Measurements from ENCODE around the gene SSBP3. TPM values are rescaled to one million over a fixed set of nuclear protein-coding genes. Genes with fewer than 3 reads are reported as not detected.
A peak's percentile ranks its signal among the peaks of the same experiment; 100 is the strongest.

The SSBP3 gene
- total and polyA plus RNA-seq, 2 donors from 2014 or later = 33.3 to 49.6 TPM

DNA sequence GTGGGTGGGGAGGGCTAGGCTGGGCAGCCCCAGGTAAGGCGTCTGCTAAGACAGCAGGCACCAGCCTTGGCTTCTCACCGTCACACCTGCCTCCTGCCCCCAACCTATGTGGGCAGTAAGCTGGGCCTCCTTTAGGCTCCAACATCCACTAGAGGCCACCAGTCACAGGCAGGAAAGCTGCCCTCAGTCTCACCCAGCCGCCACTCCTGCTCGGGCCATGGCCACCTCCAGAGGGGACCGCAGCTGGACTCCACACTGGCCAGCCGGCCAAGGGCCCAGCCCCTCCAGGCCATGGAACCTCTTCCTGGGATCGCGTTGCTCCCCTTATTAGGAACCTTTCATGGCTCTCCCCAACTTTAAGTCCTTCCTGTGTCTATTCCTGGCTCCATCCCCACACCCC lies 131.7 kb downstream of the SSBP3 start:
- peak overlapping the region; percentile 95 to 97 for H3K27ac ChIP-seq (ENCODE audit: low read depth in 2 of 2, low read length in 2 of 2)
- H3K9ac ChIP-seq (ENCODE audit: low read length in 3 of 3) = peak overlapping the region in 1 of 3 donors; percentile 60
- H3K4me1 ChIP-seq (ENCODE audit: control insufficient read depth in 2 of 3, insufficient read depth in 2 of 3, low read depth in 1 of 3, low read length in 3 of 3) = peaks cover 8 to 83% (median 70%) of the 10 kb centered on the region in 3 donors
- TF ChIP-seq, protein P1, sequence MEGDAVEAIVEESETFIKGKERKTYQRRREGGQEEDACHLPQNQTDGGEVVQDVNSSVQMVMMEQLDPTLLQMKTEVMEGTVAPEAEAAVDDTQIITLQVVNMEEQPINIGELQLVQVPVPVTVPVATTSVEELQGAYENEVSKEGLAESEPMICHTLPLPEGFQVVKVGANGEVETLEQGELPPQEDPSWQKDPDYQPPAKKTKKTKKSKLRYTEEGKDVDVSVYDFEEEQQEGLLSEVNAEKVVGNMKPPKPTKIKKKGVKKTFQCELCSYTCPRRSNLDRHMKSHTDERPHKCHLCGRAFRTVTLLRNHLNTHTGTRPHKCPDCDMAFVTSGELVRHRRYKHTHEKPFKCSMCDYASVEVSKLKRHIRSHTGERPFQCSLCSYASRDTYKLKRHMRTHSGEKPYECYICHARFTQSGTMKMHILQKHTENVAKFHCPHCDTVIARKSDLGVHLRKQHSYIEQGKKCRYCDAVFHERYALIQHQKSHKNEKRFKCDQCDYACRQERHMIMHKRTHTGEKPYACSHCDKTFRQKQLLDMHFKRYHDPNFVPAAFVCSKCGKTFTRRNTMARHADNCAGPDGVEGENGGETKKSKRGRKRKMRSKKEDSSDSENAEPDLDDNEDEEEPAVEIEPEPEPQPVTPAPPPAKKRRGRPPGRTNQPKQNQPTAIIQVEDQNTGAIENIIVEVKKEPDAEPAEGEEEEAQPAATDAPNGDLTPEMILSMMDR (IDR thresholded peaks at IDR 0.05; ENCODE audit: borderline replicate concordance, extremely low read depth, insufficient read depth) = peak; percentile 4
- no peak for FAIRE-seq
- H3K4me3 ChIP-seq (ENCODE audit: low read length in 3 of 3) = no peak overlapping the region
- DNase-seq = peak in 1 of 5 donors; percentile 69
- no peaks in the 10 kb centered on the region for H3K9me3 ChIP-seq (ENCODE audit: control insufficient read depth in 2 of 3, insufficient read depth in 1 of 3, low read length in 3 of 3)
- intact Hi-C loops (cut with DNase I) = no loop called here
- no peaks in the 10 kb centered on the region for H3K27me3 ChIP-seq (ENCODE audit: control insufficient read depth, insufficient read depth, low read length)
- no peaks in the 10 kb centered on the region for H3K36me3 ChIP-seq (ENCODE audit: control insufficient read depth in 2 of 3, insufficient read depth in 3 of 3, low read length in 3 of 3)

DNA sequence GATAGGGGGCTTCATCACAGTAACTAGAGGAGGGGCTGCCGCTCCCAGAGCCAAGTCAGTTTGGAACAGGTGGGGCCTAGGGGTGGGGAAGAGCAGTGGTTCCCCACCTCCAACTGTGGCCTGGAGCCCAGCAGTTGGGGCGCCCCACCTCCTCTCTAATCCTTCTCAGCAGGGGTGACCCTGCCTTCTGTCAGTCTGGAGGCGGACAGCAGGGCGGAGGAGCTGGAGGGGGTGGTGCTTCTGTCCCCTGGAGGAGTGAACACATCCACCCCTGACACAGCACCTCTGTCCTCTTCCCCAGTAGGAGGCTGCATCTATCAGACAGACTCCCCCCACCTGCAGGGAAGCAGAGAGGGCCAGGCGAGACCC lies 132.4 kb downstream of the SSBP3 start:
- Histone ChIP-seq H3K9me3 (ENCODE audit: control insufficient read depth in 2 of 3, insufficient read depth in 1 of 3, low read length in 3 of 3) (no peaks in the 10 kb centered on the region), H3K27ac (ENCODE audit: low read depth in 2 of 2, low read length in 2 of 2) (peak overlapping the region; percentile 95 to 97), H3K9ac (ENCODE audit: low read length in 3 of 3) (peak overlapping the region in 1 of 3 donors; percentile 72), H3K36me3 (ENCODE audit: control insufficient read depth in 2 of 3, insufficient read depth in 3 of 3, low read length in 3 of 3) (no peaks in the 10 kb centered on the region), H3K4me1 (ENCODE audit: control insufficient read depth in 2 of 3, insufficient read depth in 2 of 3, low read depth in 1 of 3, low read length in 3 of 3) (peaks cover 8 to 76% (median 63%) of the 10 kb centered on the region in 3 donors), H3K27me3 (ENCODE audit: control insufficient read depth, insufficient read depth, low read length) (no peaks in the 10 kb centered on the region), H3K4me3 (ENCODE audit: low read length in 3 of 3) (peak overlapping the region in 1 of 3 donors; percentile 17)
- peak in 4 of 5 donors; percentile 50 to 87 (median 74) for DNase-seq
- intact Hi-C loops (cut with DNase I) = no loop called here
- TF ChIP-seq, protein P1 (IDR thresholded peaks at IDR 0.05; ENCODE audit: borderline replicate concordance, extremely low read depth, insufficient read depth) = no peak
- FAIRE-seq = no peak

DNA sequence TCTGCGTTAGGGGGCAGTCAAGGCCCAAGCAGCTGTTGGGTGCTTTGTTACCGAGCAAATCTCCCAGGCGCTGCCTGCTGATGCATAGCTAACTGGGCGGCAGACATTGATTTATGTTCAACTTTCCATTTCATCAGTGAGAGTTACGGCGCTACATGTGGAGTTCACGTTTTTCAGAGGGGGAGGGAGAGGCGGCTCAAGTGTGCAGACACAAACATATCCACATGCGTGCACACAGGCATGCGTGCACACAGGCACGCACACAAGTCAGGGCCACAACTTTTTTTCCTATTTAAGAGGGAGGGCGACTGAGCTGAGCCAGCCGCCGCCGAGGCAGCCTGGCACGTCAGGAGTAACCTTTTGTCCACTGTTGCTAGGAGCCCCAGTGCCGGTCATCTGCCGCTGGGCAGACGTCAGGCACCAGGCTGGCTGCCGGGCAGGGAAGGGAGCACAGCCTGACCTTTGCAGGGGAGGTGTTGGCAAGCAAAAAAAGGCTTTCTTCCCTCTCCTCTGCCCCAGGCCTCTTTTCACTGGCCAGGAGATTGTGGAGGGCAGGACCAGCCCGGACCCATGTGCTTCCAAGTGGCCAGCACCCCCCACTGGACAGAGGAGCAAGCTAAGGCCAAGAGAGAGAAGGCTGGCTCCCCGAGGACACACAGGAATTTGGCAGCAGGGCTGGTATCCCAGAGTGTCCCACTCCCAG lies 133.0 kb downstream of the SSBP3 start:
- H3K4me1 ChIP-seq (ENCODE audit: control insufficient read depth in 2 of 3, insufficient read depth in 2 of 3, low read depth in 1 of 3, low read length in 3 of 3) = peaks cover 8 to 71% (median 58%) of the 10 kb centered on the region in 3 donors
- intact Hi-C loops (cut with DNase I) = no loop called here

More for the DNA sequence above, 133.0 kb downstream of the SSBP3 start:
- Histone ChIP-seq H3K9ac (ENCODE audit: low read length in 3 of 3) (peak overlapping the region in 1 of 3 donors; percentile 72), H3K27ac (ENCODE audit: low read depth in 2 of 2, low read length in 2 of 2) (peak overlapping the region; percentile 95 to 97), H3K36me3 (ENCODE audit: control insufficient read depth in 2 of 3, insufficient read depth in 3 of 3, low read length in 3 of 3) (no peaks in the 10 kb centered on the region), H3K9me3 (ENCODE audit: control insufficient read depth in 2 of 3, insufficient read depth in 1 of 3, low read length in 3 of 3) (no peaks in the 10 kb centered on the region), H3K27me3 (ENCODE audit: control insufficient read depth, insufficient read depth, low read length) (no peaks in the 10 kb centered on the region), H3K4me3 (ENCODE audit: low read length in 3 of 3) (peak overlapping the region; percentile 17 to 42 (median 36))
- FAIRE-seq = peak; percentile 23
- TF ChIP-seq, protein P1 (IDR thresholded peaks at IDR 0.05; ENCODE audit: borderline replicate concordance, extremely low read depth, insufficient read depth) = peak; percentile 55
- peak; percentile 95 to 99 (median 96) for DNase-seq
